Stimulated activated CD8-positive, alpha-beta memory T cell treated with anti-CD3 and anti-CD28 coated beads, Interleukin-4, amount 100 ng/mL, for 24 hours (primary cell): Measurements from ENCODE around the gene IP6K3.
A peak's percentile ranks its signal among the peaks of the same experiment; 100 is the strongest.

Source experiments
- DNase-seq: peaks from one replicate; pipeline ENCODE4 v3.0.0-alpha.2; 2020; ENCODE audit warnings: low read depth

Gene IP6K3

GRCh38 chr6:33777398-33778388, 31.0 kb upstream of the IP6K3 start:
- no peak for DNase-seq

- DNase-seq: no peak
These were observed 30.1 kb upstream of the IP6K3 start for GRCh38 chr6:33776764-33777163.

GRCh38 chr6:33776186-33776585, 29.5 kb upstream of the IP6K3 start:
- DNase-seq: no peak

- DNase-seq: no peak
These were observed 28.1 kb upstream of the IP6K3 start for GRCh38 chr6:33774774-33775173.

GRCh38 chr6:33772902-33773472, 26.3 kb upstream of the IP6K3 start:
- DNase-seq: no peak

- no peak for DNase-seq
These were observed 25.6 kb upstream of the IP6K3 start for GRCh38 chr6:33772082-33772830.

GRCh38 chr6:33771146-33772081, 24.7 kb upstream of the IP6K3 start:
- peak; percentile 48 for DNase-seq

- no peak for DNase-seq
These were observed 24.1 kb upstream of the IP6K3 start for GRCh38 chr6:33770833-33771145.

- DNase-seq: no peak
These were observed 23.6 kb upstream of the IP6K3 start for GRCh38 chr6:33770124-33770832.

- no peak for DNase-seq
These were observed 22.6 kb upstream of the IP6K3 start for GRCh38 chr6:33769248-33769821.

- peak; percentile 67 for DNase-seq
These were observed 22.0 kb upstream of the IP6K3 start for GRCh38 chr6:33768644-33769120.

GRCh38 chr6:33766921-33767907, 20.5 kb upstream of the IP6K3 start:
- no peak for DNase-seq

- DNase-seq: no peak
These were observed 18.7 kb upstream of the IP6K3 start for GRCh38 chr6:33765368-33765767.

GRCh38 chr6:33764036-33764435, 17.3 kb upstream of the IP6K3 start:
- DNase-seq: no peak

GRCh38 chr6:33763483-33763882, 16.8 kb upstream of the IP6K3 start:
- DNase-seq: no peak

GRCh38 chr6:33762713-33763112, 16.0 kb upstream of the IP6K3 start:
- DNase-seq: no peak

GRCh38 chr6:33761922-33762629, 15.4 kb upstream of the IP6K3 start:
- DNase-seq: peak; percentile 13

GRCh38 chr6:33761581-33761921, 14.8 kb upstream of the IP6K3 start:
- no peak for DNase-seq
